Hematopoietic multipotent progenitor cell (in vitro differentiated cells): ENCODE measurements around the gene PLXNA2. TPM values are rescaled to one million over a fixed set of nuclear protein-coding genes. Genes with fewer than 3 reads are reported as not detected.
A peak's percentile ranks its signal among the peaks of the same experiment; 100 is the strongest.

Experiments
- DNase-seq, 3 donors: peaks; one replicate each; pipeline ENCODE4 v3.0.0-alpha.2; 2011 to 2015; ENCODE audit warnings: low read depth in 2 of 3, low spot score in 2 of 3
- total RNA-seq: library from RNA; depleted of rRNA; stranded (reverse); fragments of >200 nt; gene quantifications from one replicate; pipeline ENCODE4 v1.2.3, GENCODE V29; 2012

PLXNA2 gene
- total RNA-seq, 1 donor = 0.27 TPM

DNA sequence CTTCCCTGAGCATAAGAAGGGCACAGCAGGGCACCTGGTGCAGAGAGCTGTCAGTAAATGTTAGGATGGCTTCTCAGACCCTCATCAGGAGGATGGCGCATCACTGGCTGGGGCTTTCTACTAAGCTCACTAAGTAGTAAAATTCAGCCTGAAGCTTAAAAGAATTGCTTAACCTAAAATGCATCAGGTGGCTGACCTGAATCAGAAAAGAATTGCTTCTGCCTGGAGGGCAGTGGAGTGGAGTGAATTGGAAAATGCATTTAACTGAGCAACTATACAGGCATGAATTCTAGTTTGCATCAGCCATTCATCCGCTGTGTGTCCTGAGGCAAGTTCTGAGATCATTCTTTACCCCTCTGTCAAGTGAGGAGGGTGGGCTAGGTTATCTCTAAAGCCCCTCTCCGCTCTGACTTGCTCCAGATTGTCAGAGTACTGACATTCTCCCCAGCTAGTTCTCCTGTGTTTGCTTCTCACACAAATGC, 191.2 kb downstream of the PLXNA2 start:
- DNase-seq = no peak

DNA sequence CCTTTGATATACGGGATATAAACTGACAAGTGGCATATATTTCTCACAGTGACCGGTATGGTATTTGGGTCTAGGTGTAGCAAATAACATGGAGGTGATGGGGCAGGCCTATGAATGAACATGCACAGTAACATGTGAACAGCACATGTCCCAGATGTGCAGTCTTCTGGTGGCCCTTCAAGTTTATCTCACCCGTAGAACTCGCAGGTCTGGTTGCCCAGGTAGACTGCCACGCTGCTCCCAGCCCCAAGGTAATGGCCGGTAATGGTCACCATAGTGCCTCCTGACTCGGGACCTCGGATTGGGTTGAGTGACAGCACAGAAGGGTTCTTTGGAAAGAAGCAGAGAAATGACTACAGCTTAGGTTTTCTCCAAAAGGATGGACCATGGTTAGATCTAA, 192.0 kb downstream of the PLXNA2 start:
- no peak for DNase-seq

DNA sequence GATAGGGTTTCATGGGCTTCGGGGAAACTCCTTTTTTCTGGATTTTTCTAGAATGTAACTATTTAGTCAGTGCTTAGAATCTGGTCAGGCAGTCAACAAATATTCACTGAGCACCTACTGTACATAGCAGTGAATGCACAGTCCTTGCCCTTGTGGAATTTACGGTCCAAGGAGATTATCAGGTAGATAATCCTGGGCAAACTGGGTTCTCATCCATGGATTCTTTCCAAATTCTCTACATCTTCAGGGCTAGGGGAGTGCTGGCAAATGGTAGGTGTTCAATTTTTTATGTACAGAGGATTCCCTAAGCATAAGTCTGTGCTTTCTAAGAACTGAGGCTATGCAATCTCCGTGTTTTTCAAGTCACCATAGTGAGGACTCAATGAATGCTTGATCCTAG, 192.5 kb downstream of the PLXNA2 start:
- DNase-seq = no peak

DNA sequence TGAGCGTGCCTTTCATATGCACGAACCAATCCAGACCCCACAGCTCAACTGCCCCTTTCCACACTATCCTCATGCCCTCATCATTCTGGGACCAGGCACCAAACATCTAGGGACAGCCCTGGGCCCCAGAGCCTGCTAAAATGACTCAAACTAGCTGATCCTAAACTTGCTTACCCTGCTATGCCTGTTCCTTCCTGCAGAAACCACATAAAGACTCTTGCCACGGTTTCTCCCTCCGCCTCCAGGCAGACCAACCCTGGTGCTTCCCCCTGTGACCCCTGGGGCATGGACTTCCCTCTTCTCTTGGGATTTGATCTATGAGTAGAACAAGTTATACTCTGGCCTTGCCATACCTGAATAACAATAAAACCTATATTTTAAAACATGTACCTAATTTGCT, 195.3 kb downstream of the PLXNA2 start:
- DNase-seq = peak in 1 of 3 donors; percentile 47

DNA sequence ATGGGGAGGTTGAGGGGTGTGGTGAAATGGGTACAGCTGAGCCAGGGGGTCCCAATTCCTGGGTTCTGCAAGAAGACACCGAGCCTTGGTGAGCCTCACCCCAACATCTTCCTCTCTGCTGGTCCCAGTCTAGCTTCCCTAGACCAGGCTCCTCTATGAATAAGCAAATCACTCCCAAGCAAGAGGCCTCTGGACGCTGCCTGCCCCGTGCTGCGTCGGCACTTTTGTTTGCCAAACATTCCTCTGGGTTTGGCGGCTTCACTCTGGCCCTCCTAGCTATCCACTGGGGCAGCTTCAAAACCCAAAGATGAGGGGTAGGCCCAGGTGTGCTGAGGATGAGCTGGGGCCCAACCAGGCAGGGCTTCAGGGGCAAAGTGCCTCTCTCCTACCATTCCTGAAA, 196.2 kb downstream of the PLXNA2 start:
- DNase-seq = no peak

DNA sequence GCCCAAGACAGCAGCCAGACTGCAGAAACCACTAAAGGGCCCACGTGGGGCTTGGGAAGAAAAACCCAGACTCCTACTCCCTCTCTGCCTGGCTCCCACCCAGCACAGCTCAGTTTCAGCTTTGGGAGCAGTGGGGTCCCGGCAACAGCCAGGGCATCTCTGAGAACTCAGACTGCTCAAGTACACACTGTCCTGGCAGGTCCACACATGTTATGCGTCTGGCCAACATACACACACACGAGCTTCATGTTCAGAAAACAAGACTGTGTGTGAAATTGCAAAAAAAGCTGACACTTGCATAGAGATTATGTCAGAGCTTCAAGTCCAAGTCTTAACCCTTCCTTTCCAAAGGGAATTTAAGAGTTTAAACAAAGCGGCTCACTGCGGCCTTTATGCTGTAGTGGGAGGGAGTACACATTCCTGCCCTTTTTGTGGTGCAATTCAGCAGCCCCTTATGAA, 196.7 kb downstream of the PLXNA2 start:
- no peak for DNase-seq

DNA sequence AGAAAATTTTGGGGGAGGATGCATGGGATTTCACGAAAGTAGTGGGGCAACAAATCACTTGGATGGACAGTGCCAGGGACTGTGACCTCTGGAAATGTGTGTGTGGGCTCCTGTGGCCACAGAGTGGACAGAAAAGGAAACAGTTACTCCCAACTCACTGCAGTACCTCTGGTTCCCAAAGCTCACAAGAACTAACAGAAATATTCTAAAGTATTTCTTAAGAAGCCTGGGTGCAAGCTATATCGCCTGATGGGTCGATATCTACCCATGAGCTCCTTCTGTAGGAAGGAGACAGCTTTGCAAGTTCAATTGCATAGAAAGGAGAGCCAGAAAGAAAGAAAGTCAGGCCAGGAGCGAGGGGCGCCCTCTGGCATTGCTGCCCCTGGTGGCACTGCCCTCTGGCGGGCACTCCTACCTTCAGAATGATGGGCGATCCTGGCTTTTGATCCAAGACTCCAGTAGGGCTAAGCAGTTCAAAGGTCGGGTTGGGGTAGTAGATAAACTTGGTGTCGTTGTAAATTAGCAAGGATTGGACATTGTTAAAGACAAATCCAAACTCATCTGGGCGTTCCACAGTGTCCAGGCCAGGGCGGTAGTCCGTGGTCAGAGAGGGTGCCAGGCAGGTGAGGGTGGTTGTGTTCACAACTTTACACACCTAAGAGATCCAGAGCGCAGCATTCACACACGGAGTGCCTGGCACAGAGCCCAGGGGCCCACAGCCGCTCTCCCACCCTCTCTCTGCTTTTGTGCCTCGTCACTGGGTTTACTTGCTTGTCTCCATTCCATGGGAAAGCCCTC, 198.5 kb downstream of the PLXNA2 start:
- no peak for DNase-seq

DNA sequence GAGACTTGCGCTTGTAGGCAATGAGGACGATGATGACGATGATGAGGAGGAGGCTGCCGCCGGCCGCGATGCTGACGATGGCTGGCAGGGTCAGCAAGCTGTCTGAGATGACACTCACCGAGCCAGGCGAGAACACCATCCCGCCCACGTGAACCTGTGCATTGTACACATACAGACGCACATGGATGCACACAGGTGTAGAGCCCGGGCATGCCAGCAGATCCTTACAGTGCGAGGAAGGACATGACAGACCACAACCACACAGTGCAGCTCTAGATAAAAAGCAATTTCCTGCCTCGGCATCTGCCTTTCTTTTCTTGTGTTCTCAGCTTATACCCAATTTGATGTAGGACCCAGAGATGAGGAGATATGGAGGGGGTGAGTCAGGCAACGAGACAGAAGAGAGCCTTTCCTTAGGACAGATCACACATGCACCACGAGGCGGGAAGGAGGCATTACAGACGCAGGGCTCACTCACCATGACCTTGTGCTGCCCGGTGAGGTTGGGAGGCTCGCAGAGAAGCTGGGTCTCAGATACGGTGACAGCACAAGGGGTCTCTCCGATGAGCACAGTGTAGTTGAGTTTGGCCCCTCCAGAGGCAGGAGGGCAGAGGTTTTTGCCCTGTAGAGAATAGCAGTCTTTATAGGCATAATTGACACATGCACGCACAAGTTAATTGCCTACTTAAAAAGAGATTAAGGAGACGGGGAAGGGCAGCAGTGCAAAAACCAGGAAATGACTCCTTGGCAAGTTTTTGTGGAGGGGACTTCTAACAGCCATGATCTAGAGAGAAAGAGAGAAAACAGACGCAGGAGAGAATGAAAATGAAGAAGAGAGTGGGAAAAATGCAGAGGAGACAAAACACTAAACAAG, 199.4 kb downstream of the PLXNA2 start:
- DNase-seq = peak in 1 of 3 donors; percentile 14

DNA sequence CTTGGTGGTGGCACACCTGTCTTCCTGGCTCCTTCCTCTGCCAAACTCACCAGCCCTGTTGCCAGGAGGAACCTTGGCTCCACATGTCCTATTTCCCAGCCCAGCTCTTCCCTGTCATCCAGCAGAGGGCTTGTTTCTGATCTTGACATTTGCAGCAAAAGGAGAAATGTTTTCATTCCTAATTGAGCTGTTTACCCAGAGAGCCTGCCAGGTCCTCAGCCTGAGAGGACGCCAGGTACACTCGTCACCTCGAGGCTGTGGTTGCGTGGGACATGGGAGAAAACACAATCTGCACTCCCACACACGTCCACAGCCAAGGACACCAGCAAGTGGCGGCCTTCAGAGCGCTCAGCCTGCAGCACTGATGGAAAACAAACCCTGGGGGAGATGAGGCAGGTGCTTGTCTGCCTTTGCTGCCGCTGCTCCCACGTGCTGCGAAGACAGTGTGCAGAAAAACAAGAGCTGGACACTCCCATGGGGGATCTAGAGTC, 200.4 kb downstream of the PLXNA2 start:
- no peak for DNase-seq

DNA sequence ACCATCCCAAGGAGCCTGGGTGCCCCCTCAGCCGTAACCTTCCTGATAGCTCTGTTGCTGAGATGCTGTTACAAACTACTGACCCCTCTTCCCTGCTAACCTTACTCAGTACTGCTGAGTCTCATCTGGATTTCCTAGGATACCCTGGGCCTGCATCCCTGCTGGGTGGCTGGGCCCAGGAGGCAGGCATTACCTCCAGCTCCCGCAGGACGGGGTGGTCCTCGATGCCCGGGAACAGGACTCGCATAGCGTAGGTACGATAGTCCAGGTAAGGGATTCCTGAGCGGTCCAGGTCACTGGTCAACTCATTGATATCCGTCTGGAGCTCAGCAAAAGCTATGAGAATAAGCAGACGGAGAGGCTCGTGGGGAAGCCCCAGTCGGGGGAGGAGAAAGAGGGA, 201.3 kb downstream of the PLXNA2 start:
- no peak for DNase-seq

DNA sequence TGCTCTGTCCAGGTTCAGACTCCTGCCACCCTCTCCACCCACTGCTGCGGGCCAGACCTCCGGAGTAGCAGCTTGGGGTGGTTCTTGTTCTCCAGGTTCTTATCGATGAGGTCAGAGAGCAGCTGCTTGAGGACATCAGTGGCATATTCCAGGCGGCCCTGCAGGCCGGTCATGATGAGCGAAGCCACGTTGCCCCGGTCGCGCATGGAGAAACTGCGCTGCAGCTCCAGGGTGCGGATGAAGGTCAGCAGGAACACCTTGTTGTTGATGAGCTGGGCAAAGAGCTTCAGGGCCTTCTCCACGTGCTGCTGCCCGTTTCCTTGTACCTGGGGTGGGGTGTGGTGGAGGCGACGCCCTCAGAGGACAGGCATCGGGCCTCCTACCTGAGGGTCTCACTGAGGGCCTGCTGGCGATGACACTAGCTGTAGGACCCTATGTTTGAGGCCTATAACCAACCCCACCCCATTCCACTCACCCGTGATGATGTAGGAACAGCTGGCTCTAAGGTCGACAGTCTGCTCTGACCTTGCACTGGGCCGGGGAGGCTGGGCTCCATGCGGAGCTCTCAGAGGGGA, 202.1 kb downstream of the PLXNA2 start:
- no peak for DNase-seq

DNA sequence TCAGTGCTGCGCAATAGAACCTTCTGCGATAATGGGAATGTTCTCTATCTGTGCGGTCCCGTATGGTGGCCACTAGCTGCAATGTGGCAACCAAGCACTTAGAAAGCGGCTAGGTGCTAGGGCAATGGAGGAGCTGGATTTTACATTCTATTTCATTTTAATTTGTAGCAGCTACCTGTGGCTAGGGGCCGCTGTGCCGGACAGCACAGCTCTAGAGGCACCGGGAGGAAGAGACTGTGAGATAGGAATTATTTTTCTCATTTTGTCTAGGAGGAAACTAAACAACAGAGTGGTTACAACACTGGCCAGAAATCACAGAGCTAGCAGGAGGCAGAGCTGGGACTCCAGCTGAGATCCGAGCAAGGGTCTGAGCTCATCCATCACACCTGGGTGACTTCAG, 202.7 kb downstream of the PLXNA2 start:
- DNase-seq = no peak

DNA sequence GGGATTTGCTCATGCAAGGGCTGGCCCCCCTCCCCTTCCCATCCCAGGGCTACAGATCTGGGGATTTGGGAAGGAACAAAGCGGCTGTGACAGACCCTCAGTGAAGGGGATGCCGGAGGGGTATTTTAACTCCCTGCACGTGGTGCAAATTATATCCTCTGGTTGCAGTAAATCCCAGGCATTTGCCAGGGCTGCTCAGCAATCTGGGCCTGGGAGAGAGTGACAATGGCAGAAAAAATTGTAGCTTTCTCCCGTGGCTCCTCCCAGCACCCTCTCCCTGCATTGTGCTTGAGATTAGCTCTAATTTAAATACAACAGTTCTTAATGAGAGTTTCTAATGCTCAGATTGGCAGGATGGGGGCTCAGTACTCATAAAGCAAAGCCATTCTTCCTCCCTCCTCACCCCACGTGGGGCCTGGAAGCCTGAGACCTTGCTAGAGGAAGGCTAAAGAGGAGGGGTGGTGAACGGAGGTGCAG, 203.3 kb downstream of the PLXNA2 start:
- no peak for DNase-seq

DNA sequence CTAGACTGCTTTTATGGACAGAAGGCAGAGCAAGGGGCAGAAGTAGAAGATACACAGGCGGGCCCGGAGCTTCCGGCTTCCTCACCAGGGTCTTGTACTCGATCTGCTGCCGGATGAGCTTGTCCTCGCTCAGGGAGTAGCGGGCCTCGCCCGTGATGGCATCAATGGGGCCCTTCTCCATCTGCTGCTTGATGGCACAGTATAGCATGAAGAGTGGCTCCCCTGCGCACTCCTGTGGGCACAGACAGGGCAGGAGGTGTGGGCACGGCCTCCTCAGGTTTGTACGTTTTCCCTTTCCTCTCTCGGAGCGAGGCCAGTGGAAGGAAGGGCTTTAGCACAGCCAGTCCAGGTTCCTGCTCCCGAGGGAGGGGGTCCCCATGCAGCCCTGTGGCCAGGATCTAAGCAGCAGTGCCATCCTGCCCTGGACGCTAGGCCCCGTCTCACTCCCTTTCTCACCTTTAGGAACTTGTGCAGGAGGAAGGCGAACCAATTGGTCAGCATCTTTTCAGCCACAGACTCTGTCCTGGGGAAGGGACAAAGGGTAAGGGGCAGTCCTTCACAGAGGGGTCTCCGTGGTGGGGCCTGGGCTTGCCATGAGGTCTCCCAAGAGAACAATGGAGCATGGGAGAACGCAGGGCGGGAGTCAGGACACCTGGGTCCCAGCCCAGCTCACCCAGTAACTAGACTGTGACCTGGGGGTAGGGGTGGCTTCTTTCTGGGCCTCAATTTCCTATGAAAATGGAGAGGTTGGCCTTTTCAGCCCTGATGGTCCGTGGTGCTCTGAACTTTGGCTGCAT, 204.4 kb downstream of the PLXNA2 start:
- DNase-seq = no peak

DNA sequence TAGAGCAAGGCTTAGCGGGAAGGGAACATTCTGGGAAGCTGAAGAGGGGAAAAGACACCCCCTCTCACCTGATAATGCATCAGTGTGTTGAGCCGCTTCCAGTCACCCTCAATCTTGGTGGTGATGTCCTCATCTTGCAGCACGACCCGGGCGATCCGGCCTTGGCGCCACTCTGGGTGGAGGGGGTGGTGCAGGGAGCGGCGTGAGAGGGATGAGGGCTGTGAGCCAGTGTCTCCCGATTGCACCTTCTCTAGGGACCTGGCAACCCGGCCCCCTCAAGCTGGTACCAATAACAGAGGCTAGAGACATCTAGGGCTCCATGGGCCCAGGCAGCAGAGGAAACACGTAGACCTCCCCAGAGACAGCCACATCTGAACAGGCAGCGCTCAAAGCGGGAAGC, 205.9 kb downstream of the PLXNA2 start:
- DNase-seq = no peak

DNA sequence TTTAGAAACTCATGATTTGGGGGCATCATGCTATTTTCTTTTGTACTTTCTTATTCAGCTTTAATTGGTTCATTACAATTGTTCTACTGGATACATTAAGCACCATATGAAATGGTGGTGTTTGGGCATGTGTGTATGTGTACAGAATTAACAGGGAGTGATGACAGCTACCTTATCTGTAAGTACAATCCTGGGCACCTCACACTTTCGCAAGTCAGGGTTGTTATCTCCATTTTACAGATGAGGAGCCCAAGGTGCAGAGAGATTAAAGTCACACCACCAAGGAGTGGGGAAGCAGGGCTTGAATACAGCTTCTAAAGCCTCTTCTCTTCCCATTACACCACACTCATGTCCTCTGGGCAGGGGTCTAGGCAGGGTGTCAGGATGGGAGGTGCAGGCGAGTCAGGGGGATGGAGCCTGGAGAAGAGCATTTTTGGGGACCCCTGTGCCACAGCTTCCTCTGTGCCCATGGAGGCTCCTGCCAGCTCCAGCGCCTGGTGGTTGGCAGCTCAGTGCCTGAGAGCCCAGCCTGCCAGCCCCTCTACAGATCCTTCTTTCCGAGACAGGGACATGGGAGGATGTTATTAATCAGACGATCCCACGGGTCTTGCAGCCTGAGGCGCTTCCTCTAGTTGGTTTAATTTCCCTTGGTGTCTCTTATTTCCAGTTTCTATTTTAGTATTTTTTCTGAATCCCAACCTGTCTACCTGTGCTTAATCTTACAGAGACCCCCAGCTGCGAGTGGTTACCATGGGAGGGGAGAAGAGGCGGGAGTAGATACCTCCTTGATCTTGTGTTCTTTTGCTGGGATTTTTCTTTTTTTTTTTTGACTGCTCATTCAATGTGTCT, 207.0 kb downstream of the PLXNA2 start:
- peak in 1 of 3 donors; percentile 18 for DNase-seq

DNA sequence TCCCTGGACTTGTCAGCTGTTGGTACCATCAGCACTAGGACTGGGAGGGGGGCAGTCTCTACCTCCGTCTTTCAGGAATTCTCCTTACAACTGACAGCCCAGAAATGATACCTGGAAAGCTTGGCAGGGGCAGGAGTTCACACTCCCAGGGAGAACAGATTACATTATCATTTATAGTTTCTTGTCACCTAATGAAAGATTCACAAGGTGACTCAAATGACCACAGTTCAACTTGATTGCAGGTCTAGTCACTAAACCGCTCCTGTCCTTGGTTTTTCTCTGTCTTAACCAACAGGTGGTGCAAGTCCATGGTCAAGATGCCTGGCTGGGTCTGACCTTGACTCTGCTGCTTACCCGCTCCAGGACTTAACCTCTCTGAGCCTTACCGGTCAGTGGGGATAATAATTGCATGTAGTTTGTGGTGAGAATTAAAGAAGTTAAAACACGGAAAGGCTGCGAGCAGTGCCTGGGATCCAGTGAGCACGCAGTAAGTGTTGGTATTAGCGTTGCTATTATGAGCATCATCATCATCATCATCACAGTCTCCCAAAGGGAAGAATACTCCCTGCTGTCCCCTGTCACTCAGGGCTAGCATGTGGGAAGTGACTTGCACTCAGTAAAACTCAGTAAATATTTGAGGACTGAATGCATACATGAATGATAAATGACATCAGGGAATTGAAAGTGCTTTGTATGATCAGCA, 207.9 kb downstream of the PLXNA2 start:
- peak in 1 of 3 donors; percentile 16 for DNase-seq

DNA sequence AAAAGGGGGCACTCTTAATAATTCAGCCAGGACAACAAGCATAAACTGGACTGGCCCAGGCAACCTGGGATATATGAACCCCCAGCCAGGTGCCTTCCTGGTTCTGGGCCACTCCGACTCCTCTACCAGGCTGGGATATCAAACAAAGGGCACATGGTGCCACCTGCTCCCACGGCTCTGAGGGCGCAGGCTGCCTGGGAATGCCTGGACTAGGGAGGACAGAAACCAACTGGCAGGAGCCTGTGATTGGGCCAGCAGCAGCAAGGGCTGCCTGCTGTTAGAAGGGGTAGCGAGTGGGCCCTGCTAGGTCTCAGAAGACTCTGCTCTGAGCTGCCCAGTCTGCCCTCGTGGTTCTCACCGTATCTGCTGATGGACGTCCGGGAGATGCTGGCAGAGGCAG, 210.0 kb downstream of the PLXNA2 start:
- DNase-seq = no peak

DNA sequence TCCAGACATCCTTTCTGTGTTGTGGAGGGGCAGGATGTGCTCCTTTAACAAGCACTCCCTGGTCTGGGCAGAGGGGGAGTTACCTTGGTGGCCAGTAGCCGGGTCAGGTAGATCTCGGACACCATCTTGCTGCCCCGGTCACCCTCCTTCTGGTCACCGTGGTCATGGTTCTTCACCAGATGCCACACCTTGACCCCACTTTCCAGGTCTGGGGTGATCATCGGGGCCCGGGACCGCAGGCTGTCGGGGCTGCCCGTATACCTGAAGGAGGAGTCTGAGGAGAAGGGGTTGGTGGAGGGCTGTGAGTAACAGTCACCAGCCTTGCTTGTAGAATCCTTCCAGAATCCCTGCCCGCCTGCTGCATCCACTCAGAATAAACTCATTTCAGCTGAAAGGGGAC, 210.9 kb downstream of the PLXNA2 start:
- no peak for DNase-seq
